ENCODE data around the gene LTO1.
A peak's percentile ranks its signal among the peaks of the same experiment; 100 is the strongest.

The LTO1 gene

GRCh38 chr11:69674267-69674885 is 777 bp downstream of the LTO1 start:
- peak; percentile 7 for DNase-seq

DNA sequence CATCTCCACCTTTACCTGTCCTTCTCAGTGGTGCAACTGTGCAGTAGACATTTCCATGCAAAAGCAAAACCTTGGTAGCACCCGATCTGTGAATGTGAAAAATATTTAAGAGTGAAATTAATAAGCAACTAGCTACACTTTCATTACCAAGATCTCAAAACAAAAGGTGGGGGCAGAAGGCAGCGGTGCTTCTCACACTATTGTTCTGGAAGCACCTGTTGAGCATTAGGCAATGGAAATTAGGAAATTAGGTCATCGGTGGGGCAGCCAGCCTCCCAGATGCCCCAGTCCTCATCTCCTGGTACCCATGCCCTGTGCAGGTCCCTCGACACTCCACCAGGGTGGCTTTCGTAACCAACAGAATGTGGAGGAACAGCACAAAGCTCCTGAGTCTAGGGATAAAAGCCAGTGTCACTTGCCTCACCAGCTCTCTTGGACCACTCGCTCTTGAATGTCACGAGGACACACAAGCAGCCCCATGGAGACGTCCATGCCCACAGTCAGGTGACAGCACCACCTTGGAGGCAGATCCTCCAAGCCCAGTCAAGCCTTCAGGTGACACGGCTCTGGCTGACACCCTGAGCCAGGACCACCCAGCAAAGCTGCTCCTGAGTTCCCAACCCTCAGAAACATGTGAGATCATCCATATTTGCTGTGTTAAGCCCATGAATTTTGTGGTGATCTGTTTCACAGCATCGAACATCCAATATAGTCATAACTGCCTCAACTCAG is 3.3 kb downstream of the LTO1 start:
- DNase-seq = no peak

DNA sequence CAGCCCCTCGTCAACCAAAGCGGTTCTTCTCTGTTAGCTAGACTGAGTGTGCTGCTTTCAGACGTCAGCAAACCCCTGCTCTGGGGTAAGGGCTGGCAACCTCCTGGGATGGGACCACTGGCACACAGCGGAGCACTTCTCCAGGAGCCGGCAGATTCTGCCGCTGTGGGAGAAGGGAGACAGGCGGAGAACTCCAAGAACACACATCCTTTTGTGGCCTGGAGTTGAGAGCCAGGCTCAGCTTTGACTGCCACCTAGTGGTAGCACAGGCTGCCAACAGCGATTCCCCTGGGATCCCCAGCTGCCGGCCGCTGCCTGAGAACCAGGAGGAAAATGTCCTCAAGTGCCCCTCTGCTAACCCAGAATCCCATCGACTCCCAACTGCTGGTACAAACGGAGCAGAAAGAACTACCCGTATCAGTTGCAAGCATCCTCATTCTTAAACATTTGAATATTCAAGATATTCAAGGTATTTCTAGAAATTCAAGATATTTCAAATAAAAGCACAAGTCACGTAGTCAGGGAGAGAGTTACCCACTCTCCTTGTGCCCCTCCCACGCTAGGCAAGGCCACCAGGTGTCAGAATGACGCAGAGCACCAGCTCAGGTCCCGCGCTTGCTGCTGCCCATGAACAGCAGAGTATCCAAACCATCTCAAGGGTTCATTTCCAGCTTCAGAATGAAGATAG is 4.9 kb downstream of the LTO1 start:
- peak; percentile 28 for DNase-seq

- no peak for DNase-seq
Measured at GRCh38 chr11:69669486-69669885, 5.7 kb downstream of the LTO1 start.

DNA sequence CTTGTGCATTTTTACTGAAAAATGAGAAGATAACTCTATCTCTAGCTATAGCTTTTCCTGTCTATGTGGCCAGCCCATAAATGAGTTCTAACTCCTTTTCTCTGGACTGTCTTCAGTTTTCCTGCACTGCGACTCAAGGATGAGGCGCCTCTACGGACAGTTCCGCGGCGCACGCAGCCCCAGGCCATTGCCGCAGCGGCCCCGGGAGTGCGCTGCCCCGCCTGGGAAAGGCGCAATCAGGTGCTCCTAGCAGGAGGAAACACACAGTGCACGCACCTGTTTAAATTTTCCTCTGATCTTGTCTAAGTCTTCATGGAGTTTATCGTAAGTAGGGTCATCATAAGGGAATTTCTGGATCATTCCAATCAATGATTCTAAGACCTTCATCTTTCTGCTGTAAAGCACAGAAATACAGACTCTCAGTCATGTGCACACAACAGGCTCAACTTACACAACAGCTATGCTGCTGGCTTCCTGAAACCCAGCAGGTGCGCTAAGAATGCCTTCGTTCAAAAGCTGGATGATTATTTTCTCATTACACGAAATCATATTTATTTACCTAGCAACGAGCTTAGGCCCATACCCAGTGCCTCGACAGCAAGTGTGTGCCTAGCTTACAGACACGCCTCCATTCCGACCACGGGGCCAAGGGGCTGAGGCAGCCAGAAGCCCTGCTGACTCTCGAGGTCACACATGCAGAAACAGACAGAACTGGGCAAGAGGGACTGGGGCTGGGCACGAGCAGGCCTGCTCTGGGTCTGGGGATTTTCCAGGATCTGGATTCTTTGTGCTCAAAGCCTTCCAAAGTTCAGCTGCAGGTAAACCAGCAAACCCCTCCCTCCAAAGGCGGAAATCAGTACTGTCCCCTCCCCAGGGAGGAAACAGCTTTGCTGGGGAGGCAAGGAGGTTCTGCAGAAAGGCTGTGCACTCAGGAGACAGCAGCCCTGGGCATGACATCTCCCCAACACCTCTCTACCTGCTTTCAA is 7.2 kb downstream of the LTO1 start:
- no peak for DNase-seq

GRCh38 chr11:69666752-69667536 is 8.2 kb downstream of the LTO1 start:
- no peak for DNase-seq

DNA sequence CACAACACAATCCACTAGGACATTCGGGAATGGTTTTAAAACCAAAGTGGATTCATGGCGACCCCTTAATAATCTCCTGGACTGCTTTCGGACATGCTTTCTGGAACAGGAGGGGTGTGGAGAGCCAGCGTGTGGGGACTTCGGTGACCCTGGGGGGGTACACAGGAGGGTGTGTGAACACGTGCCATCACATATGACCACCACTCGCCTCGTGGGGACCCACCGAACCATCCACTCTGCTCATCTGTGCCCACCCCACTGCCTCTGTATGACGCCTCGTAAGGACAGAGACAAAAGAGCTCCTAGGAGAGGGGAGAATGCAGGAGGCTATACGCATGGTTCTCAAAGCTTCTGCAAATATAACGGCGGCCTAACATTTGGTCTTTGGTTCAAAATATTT is 8.9 kb downstream of the LTO1 start:
- DNase-seq = no peak

DNA sequence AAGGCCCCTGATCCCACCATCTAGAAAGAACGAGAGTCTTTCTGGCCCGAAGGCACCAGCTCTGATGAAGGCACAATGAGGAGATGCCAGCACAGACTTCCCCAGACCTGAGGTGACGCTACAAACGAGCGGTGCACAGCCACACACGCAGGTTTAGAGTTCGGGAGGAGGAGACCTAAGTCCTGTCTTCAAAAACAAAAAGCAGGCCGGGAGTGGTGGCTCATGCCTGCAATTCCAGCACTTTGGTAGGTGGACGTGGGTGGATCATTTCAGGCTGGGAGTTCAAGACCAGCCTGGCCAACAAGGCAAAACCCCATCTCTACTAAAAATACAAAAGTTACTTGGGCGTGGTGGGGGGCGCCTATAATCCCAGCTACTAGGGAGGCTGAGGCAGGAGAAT is 9.5 kb downstream of the LTO1 start:
- no peak for DNase-seq

- no peak for DNase-seq
Measured at GRCh38 chr11:69664901-69665300, 10.3 kb downstream of the LTO1 start.

- DNase-seq = no peak
Measured at GRCh38 chr11:69664103-69664775, 10.9 kb downstream of the LTO1 start.

GRCh38 chr11:69663326-69663725 is 11.8 kb downstream of the LTO1 start:
- DNase-seq = no peak

- no peak for DNase-seq
Measured at GRCh38 chr11:69662806-69663205, 12.3 kb downstream of the LTO1 start.

DNA sequence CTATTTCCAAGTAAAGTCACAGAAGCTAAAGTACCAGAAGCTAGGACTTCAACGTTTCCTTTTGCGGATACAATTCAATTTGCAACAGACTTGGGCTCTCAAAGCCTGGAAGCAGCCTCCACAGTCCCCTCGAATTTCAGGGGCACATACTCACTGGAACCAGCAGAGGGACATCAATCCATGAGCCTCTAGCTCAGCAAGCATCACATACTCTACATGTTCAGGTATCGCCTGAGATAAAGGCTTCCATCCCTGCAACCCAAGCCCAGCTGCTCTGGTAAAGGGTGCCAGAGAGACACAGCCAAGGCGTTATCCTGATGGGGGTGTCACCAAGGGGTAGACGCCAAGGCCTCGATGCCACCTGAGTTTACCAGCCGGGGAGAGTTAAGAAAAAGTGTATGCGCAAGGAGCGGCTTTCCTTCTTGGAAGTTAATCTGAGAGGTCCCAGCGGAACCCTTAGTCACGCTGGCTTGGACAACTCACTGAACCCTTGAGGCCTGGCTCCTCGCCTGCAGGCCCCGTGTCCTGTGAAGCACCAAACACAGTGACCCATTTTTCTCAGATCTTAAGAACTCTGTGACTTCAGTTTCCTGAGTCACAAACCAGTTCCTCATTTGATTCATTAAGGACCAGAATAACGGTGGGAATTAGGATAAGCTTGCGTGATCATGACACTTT is 13.0 kb downstream of the LTO1 start:
- no peak for DNase-seq

GRCh38 chr11:69661413-69661715 is 13.8 kb downstream of the LTO1 start:
- no peak for DNase-seq

DNA sequence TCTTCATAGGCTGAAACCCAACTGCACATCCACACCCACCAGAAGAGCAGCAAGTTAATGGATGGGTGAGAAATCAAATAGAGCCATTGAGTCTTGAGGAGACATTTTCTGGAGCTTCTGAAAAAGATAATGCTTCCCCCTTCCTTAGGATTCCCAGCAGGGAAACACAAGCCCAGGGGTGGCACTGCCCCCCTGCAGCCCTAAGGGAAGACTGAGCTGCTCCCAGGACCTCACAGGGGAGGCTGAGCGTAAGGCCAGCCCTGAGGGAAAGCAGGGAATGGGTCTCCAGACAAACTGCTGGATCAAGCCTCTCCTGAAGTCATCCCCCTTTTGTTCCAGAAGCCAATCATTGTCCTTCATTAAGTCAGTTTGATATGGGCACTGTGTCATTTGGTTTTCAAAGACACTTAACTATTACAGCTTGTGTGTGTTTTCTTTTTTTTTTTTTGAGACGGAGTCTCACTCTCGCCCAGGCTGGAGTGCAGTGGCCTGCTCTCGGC is 15.1 kb downstream of the LTO1 start:
- DNase-seq = no peak

- no peak for DNase-seq
Measured at GRCh38 chr11:69659591-69659990, 15.6 kb downstream of the LTO1 start.

- no peak for DNase-seq
Measured at GRCh38 chr11:69658626-69659450, 16.3 kb downstream of the LTO1 start.

GRCh38 chr11:69657911-69658625 is 17.1 kb downstream of the LTO1 start:
- no peak for DNase-seq

DNA sequence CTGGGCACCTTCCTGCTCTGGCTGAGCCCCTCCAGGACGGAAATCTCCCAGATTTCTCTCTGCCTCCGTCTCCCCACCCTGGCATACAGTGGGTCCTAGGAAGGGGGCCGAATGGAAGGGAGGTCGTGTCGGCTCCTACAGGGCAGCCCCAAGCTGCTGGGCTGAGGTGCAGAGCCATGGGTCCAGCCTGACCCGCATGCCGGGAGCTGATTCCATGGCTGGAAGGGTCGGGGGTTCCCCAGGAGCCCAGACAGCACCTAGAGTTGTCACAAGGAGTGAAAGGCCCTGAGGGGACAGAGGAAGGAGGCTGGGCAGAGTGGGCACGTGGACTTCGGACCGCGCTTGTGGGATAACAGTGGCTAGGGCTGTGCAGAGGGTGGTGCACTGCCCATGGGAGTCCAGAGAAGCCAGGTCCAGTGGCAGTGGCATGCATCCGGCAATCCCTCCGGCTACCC is 17.7 kb downstream of the LTO1 start:
- no peak for DNase-seq
